K562 (cell line): ENCODE measurements around the gene MPND. TPM values are rescaled to one million over a fixed set of nuclear protein-coding genes. Genes with fewer than 3 reads are reported as not detected.
A peak's percentile ranks its signal among the peaks of the same experiment; 100 is the strongest.

Experiments
- ARID1B ChIP-seq: fragments of 450-650 bp; IDR thresholded peaks from 2 replicates; pipeline ENCODE4 v1.6.1; 2016; ENCODE audit warnings: antibody characterized with exemption, mild to moderate bottlenecking, inconsistent platforms
- CBX1 ChIP-seq: sonication (generic); IDR thresholded peaks from 2 replicates; pipeline ENCODE4 v1.6.1; 2016; ENCODE audit warnings: antibody characterized with exemption, low read depth, mild to moderate bottlenecking
- CGGBP1 ChIP-seq: fragments of 250-450 bp; sonication (Bioruptor Pico); IDR thresholded peaks from 2 replicates; pipeline ENCODE4 v1.9.0; 2021; ENCODE audit warnings: mild to moderate bottlenecking
- CREB1 ChIP-seq, 2 experiments: sonication (generic) in 1 of 2; formaldehyde crosslinking in 1 of 2; IDR thresholded peaks; 2 replicates each; pipeline versions ENCODE4 v1.6.1 to v1.8.0; 2012 to 2022; ENCODE audit warnings: inconsistent platforms in 1 of 2, mild to moderate bottlenecking in 1 of 2, missing genetic modification reagents in 1 of 2, moderate library complexity in 1 of 2
- E2F3 ChIP-seq: fragments of 250-450 bp; sonication (Bioruptor Pico); IDR thresholded peaks from 2 replicates; pipeline ENCODE4 v1.4.0; 2020; ENCODE audit warnings: mild to moderate bottlenecking
- GMEB1 ChIP-seq: fragments of 250-450 bp; sonication (Bioruptor Pico); IDR thresholded peaks from 2 replicates; pipeline ENCODE4 v1.4.0; 2020; ENCODE audit warnings: mild to moderate bottlenecking
- KDM2B ChIP-seq: fragments of 250-450 bp; sonication (Bioruptor Pico); IDR thresholded peaks from 2 replicates; pipeline ENCODE4 v1.8.0; 2021; ENCODE audit warnings: mild to moderate bottlenecking, moderate library complexity
- MIER1 ChIP-seq: fragments of 450-650 bp; IDR thresholded peaks from 2 replicates; pipeline ENCODE4 v1.6.1; 2016; ENCODE audit warnings: antibody characterized with exemption, mild to moderate bottlenecking, low read depth
- NFXL1 ChIP-seq: fragments of 450-650 bp; formaldehyde crosslinking; IDR thresholded peaks from 2 replicates; pipeline ENCODE4 v1.4.0; 2021; ENCODE audit warnings: mild to moderate bottlenecking
- NR1H2 ChIP-seq: sonication (generic); formaldehyde crosslinking; IDR thresholded peaks from 2 replicates; pipeline ENCODE4 v1.4.0; 2020; ENCODE audit warnings: mild to moderate bottlenecking, missing genetic modification reagents
- PCBP1 ChIP-seq: fragments of 200-400 bp; formaldehyde crosslinking; IDR thresholded peaks from 2 replicates; pipeline ENCODE4 v1.6.1; 2018; ENCODE audit warnings: mild to moderate bottlenecking, low read depth, low read length; ENCODE audit not compliant: poor library complexity, severe bottlenecking
- PHF8 ChIP-seq: fragments of 200-600 bp; sonication (generic); IDR thresholded peaks from 2 replicates; pipeline ENCODE4 v1.6.1; 2012; ENCODE audit warnings: mixed run types, mild to moderate bottlenecking, inconsistent platforms, low read length, moderate library complexity, borderline replicate concordance
- POU5F1 ChIP-seq: fragments of 150-350 bp; IDR thresholded peaks from 2 replicates; pipeline ENCODE4 v1.6.1; 2014; ENCODE audit warnings: borderline replicate concordance, low read length, low read depth, mild to moderate bottlenecking; ENCODE audit not compliant: partially characterized antibody
- PTRF ChIP-seq: fragments of 450-650 bp; IDR thresholded peaks from 2 replicates; pipeline ENCODE4 v1.6.1; 2016; ENCODE audit warnings: mild to moderate bottlenecking, missing genetic modification characterization, missing compliant biosample characterization
- RNF2 ChIP-seq: sonication (generic); IDR thresholded peaks from 2 replicates; pipeline ENCODE4 v1.6.1; 2016
- SIN3A ChIP-seq, 2 experiments: fragments of 150-350 bp in 1 of 2; IDR thresholded peaks; 2 replicates each; pipeline ENCODE4 v1.6.1; 2011 to 2016; ENCODE audit warnings: borderline replicate concordance in 2 of 2, low read depth in 2 of 2, low read length in 2 of 2, mild to moderate bottlenecking in 2 of 2, moderate library complexity in 2 of 2; ENCODE audit not compliant: control insufficient read depth in 1 of 2
- SIX5 ChIP-seq, 2 experiments: IDR thresholded peaks; 2 replicates each; pipeline ENCODE4 v1.6.1; 2011; ENCODE audit warnings: low read length in 2 of 2, borderline replicate concordance in 1 of 2, low read depth in 1 of 2, mild to moderate bottlenecking in 1 of 2, moderate library complexity in 1 of 2; ENCODE audit not compliant: insufficient read depth in 1 of 2
- ZBTB17 ChIP-seq: fragments of 450-650 bp; formaldehyde crosslinking; IDR thresholded peaks from 2 replicates; pipeline ENCODE4 v1.4.0; 2020; ENCODE audit warnings: mild to moderate bottlenecking
- ZNF277 ChIP-seq: fragments of 250-450 bp; sonication (Bioruptor Pico); IDR thresholded peaks from 2 replicates; pipeline ENCODE4 v1.8.0; 2022; ENCODE audit warnings: inconsistent platforms, mild to moderate bottlenecking, moderate library complexity, borderline replicate concordance
- ZNF347 ChIP-seq: fragments of 450-650 bp; formaldehyde crosslinking; IDR thresholded peaks from 2 replicates; pipeline ENCODE4 v1.4.0; 2020; ENCODE audit warnings: low read depth, mild to moderate bottlenecking, moderate library complexity
- ZNF639 ChIP-seq, 2 experiments: fragments of 200-800 bp in 1 of 2; sonication (Bioruptor generic) in 1 of 2; sonication (generic) in 1 of 2; formaldehyde crosslinking in 1 of 2; IDR thresholded peaks in 1 of 2; conservative IDR thresholded peaks in 1 of 2; 2 replicates each; pipeline versions ENCODE4 v1.5.0 to v1.6.1; 2016 to 2020; ENCODE audit warnings: missing compliant biosample characterization in 1 of 2, missing genetic modification characterization in 1 of 2, missing genetic modification reagents in 1 of 2
- ZNF780A ChIP-seq: fragments of 250-450 bp; sonication (Bioruptor Pico); IDR thresholded peaks from 2 replicates; pipeline ENCODE4 v1.5.0; 2021; ENCODE audit warnings: mild to moderate bottlenecking
- polyA plus RNA-seq, 8 experiments: library from polyadenylated mRNA; depleted of rRNA in 4 of 8; stranded (reverse) in 5 of 8; unstranded in 3 of 8; fragments of >200 nt; fragmentation: Nextera tagmentation in 2 of 8; fragmentation: Illumina TruSeq in 1 of 8; extraction: Ambion mirVana in 2 of 8; extraction: Trizol in 1 of 8; gene quantifications; 2 replicates each; pipeline versions ENCODE4 v1.2.1 to v1.2.3, GENCODE V29; 2011 to 2014; ENCODE audit warnings: inconsistent platforms in 1 of 8, missing spikeins in 1 of 8
- total RNA-seq, 7 experiments: library from RNA; depleted of rRNA in 6 of 7; stranded (reverse); fragments of >200 nt in 6 of 7; fragmentation: Illumina TruSeq in 2 of 7; extraction: Trizol in 2 of 7; gene quantifications; 2 replicates each; pipeline versions ENCODE4 v1.2.1 to v1.2.3, GENCODE V29; 2011 to 2021; ENCODE audit warnings: low replicate concordance in 1 of 7

MPND gene
- total and polyA plus RNA-seq, 9 of the 15 experiments (the other 6 are each of a cell fraction or from before 2014, with no cell fraction given), result 0.25 to 14.0 (median 3.9) TPM

- no peak for TF ChIP-seq ZBTB17 (CRISPR knock-in tag)
- 0 out of 2 replicates have a peak, but pooled peaks have one; percentile 21 for TF ChIP-seq CGGBP1
- peak; percentile 89 for TF ChIP-seq E2F3 (CRISPR knock-in tag)
- peak; percentile 89 for TF ChIP-seq PTRF (tag)
- no peak for TF ChIP-seq ZNF780A (CRISPR knock-in tag)
- peak in 1 of 2 experiments; percentile 99; a peak in 2 of 4 replicates for TF ChIP-seq ZNF639 (CRISPR knock-in tag; conservative IDR thresholded peaks at IDR 0.05 in 1 of 2, IDR thresholded peaks at IDR 0.05 in 1 of 2)
- no peak for TF ChIP-seq ZNF277 (CRISPR knock-in tag)
- TF ChIP-seq NR1H2, result 0 out of 2 replicates have a peak, but pooled peaks have one; percentile 66
- peak; percentile 81 for TF ChIP-seq PHF8
- TF ChIP-seq SIN3A (IDR thresholded peaks at IDR 0.05; ENCODE audit: borderline replicate concordance in 2 of 2, control insufficient read depth in 1 of 2, low read depth in 2 of 2, low read length in 2 of 2), result 0 out of 4 replicates have a peak, but pooled peaks of 1 of the 2 experiments have one; percentile 12
- peak; percentile 72 for TF ChIP-seq GMEB1 (CRISPR knock-in tag)
- TF ChIP-seq CREB1 (IDR thresholded peaks at IDR 0.05), result peak; percentile 23
- peak; percentile 61; the same call in 1 of the 2 replicates for TF ChIP-seq CREB1 (CRISPR knock-in tag; IDR thresholded peaks at IDR 0.05)
- TF ChIP-seq ZNF347 (CRISPR knock-in tag), result no peak
- TF ChIP-seq SIX5 (IDR thresholded peaks at IDR 0.05; ENCODE audit: borderline replicate concordance in 1 of 2, insufficient read depth in 1 of 2, low read depth in 1 of 2, low read length in 2 of 2), result no peak
- no peak for TF ChIP-seq PCBP1
- TF ChIP-seq ARID1B, result no peak
- no peak for TF ChIP-seq POU5F1
- TF ChIP-seq KDM2B, result 0 out of 2 replicates have a peak, but pooled peaks have one; percentile 57
- no peak for TF ChIP-seq CBX1
- TF ChIP-seq RNF2, result peak; percentile 61; the same call in 1 of the 2 replicates
- TF ChIP-seq MIER1, result no peak
- peak; percentile 45; the same call in 1 of the 2 replicates for TF ChIP-seq NFXL1 (CRISPR knock-in tag)
Measured at GRCh38 chr19:4342615-4343369, 570 bp upstream of the MPND start (continued).
